ENCODE measurements around the gene TUBA1C.

DNA sequence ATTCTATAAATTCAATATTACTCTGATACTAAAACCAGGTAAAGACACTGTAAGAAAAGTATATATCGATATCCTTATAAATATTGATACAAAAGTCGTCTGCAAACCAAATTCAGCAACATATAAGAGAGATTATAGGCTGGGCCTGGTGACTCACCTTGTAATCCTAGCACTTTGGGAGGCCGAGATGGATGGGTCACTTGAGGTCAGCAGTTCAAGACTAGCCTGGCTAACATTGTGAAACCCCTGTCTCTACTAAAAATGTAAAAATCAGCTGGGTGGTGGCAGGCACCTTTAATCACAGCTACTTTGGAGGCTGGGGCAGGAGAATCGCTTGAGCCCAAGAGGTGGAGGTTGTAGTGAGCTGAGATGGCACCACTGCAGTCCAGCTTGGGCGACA, 13.5 kb upstream of the TUBA1C start:
- TF ChIP-seq POLR2AphosphoS5 (IDR thresholded peaks at IDR 0.05) (no peak), POLR2A (IDR thresholded peaks at IDR 0.05) (no peak), EP300 (IDR thresholded peaks at IDR 0.05) (no peak)
- TF ChIP-seq, protein P1, sequence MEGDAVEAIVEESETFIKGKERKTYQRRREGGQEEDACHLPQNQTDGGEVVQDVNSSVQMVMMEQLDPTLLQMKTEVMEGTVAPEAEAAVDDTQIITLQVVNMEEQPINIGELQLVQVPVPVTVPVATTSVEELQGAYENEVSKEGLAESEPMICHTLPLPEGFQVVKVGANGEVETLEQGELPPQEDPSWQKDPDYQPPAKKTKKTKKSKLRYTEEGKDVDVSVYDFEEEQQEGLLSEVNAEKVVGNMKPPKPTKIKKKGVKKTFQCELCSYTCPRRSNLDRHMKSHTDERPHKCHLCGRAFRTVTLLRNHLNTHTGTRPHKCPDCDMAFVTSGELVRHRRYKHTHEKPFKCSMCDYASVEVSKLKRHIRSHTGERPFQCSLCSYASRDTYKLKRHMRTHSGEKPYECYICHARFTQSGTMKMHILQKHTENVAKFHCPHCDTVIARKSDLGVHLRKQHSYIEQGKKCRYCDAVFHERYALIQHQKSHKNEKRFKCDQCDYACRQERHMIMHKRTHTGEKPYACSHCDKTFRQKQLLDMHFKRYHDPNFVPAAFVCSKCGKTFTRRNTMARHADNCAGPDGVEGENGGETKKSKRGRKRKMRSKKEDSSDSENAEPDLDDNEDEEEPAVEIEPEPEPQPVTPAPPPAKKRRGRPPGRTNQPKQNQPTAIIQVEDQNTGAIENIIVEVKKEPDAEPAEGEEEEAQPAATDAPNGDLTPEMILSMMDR (IDR thresholded peaks at IDR 0.05), result no peak
